ENCODE data around the gene EXOC3.

The EXOC3 gene

DNA sequence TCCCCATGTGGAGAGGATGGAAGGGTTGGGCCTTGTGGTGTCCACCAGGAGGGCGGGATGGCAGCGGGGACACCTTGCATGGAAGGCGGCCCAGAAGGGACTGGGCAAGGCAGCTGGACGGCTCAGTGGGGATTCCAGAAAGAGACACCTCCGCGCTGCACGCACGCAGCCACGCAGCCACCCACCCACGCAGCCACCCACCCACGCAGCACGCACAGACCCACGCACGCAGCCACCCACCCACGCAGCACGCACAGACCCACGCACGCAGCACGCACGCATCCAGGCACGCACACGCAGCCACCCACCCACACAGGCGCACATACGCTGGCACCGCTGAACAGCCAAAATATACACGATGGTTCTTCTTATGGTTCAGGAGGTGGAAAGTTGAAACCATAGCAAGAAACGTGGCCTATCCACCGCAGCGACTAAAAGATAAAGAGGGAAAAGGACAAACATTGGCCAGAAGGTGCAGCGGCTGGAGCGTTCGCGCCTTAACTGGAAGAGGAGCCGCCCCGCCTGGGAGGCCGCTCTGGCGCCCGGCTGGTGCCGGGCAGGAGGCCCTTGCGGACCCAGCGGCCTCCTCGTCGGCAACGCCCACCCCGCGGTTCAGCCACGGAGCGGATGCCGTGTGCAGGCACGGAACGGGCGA lies 22.2 kb upstream of the EXOC3 start:
- no peak for TF ChIP-seq CTCF (IDR thresholded peaks at IDR 0.05; ENCODE audit: low read depth, low read length)
- no peak overlapping the region for H3K27ac ChIP-seq

DNA sequence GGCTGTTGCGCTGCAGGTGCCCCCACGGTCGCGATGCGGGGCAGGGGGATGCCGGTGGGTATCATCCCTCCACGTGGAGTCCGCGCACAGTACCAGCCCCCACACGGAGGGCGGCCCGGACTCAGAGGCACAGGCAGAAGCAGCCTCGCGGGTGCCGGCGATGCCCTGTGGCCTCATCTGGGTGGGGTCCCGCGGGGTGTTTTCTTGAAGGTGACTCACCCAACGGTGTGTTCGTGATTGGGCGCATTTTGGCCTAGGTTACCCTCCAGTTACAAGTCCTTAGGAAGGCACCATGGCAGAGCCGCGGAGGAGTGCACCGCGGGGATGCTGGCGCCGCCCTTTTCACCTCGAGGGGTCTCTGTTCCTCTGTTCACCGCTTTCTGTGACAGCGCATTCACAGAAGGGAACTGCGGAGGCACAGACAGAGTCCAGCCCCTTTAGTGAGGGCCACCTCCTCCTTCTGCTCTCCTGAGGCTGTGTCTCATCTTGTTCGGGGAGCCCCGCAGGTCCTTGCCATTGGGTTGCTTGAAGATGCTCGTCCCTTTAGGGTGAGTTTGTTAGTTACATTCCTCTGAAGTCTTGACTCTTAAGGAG lies 21.6 kb upstream of the EXOC3 start:
- DNase-seq: no peak
- H3K27ac ChIP-seq: no peak overlapping the region
- TF ChIP-seq CTCF (IDR thresholded peaks at IDR 0.05; ENCODE audit: low read depth, low read length): no peak
- H3K36me3 ChIP-seq: no peaks in the 10 kb centered on the region
- no peaks in the 10 kb centered on the region for H3K27me3 ChIP-seq (ENCODE audit: insufficient read depth, low read depth, severe bottlenecking)
- no peak overlapping the region for H3K4me3 ChIP-seq (ENCODE audit: low read depth, low read length)
- no peaks in the 10 kb centered on the region for H3K9me3 ChIP-seq (ENCODE audit: severe bottlenecking)

More for the DNA sequence above, 22.2 kb upstream of the EXOC3 start:
- H3K27me3 ChIP-seq (ENCODE audit: insufficient read depth, low read depth, severe bottlenecking): no peaks in the 10 kb centered on the region
- no peaks in the 10 kb centered on the region for H3K9me3 ChIP-seq (ENCODE audit: severe bottlenecking)
- DNase-seq: no peak
- no peaks in the 10 kb centered on the region for H3K36me3 ChIP-seq
- H3K4me3 ChIP-seq (ENCODE audit: low read depth, low read length): no peak overlapping the region

- no peaks in the 10 kb centered on the region for H3K36me3 ChIP-seq
- no peak for DNase-seq
- no peak for TF ChIP-seq CTCF (IDR thresholded peaks at IDR 0.05; ENCODE audit: low read depth, low read length)
- no peaks in the 10 kb centered on the region for H3K27me3 ChIP-seq (ENCODE audit: insufficient read depth, low read depth, severe bottlenecking)
- H3K4me3 ChIP-seq (ENCODE audit: low read depth, low read length): no peak overlapping the region
- H3K27ac ChIP-seq: no peak overlapping the region
- H3K9me3 ChIP-seq (ENCODE audit: severe bottlenecking): no peaks in the 10 kb centered on the region
These were observed 21.1 kb upstream of the EXOC3 start for GRCh38 chr5:421901-422300.

DNA sequence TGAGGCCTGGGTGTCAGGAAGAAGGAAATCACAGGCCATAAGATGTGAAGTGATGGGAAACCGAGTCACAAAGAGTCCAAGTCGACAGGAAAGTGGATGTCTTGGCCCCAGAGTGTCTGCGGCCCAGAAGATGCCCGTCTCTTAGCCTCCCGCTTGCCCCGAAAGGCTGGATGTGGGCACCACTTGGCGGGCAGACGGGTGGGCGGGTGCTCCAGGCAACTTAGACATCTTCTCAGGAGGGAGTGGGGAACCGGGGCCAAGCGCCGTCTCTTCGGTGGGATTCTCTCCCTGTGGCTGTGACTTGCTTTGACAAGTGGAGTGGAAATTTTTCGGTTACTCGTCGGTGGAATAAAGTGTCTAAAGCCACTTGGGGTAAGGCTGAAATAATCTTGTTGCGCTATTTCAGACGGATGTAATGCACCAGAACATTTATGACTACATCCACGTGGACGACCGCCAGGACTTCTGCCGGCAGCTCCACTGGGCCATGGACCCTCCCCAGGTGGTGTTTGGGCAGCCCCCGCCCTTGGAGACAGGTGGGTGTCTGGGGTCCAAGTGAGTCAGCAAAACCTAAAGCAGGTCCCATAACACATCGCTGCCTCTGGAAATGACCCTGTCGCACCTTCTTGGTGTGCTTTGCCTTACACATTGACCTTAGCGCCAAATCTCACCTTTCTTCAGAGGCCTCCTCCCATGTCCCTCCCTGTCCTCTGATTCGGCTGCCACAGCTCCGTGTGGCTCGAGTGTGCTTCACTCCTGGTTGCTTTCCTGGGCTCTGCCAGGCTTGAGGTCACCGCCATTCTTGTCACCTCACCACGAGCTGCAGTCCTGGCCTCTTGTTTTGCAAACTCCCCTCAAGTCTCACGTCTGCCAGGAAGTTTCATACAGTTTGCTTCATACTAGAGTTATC lies 20.4 kb upstream of the EXOC3 start:
- no peak for TF ChIP-seq CTCF (IDR thresholded peaks at IDR 0.05; ENCODE audit: low read depth, low read length)
- Histone ChIP-seq H3K9me3 (ENCODE audit: severe bottlenecking) (no peaks in the 10 kb centered on the region), H3K4me3 (ENCODE audit: low read depth, low read length) (no peak overlapping the region), H3K36me3 (no peaks in the 10 kb centered on the region), H3K27me3 (ENCODE audit: insufficient read depth, low read depth, severe bottlenecking) (no peaks in the 10 kb centered on the region), H3K27ac (no peak overlapping the region)
- no peak for DNase-seq

DNA sequence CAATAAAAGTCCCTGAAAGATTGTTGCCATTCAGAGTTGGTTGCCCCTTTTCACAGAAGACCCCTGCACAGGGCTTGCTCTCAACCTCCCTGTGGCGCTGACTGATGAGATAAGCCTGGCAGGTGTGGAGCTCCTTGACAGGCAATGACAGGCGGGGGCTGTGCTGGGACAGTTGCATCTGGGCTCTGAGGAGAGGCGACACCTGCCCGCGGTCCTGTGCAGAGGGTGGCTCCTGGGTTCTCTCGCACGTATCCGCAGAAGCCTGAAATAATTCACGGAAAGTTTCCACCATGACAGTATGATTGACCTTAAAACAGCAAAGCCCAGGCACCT lies 19.8 kb upstream of the EXOC3 start:
- no peaks in the 10 kb centered on the region for H3K27me3 ChIP-seq (ENCODE audit: insufficient read depth, low read depth, severe bottlenecking)
- H3K9me3 ChIP-seq (ENCODE audit: severe bottlenecking): no peaks in the 10 kb centered on the region
- H3K36me3 ChIP-seq: no peaks in the 10 kb centered on the region
- H3K27ac ChIP-seq: no peak overlapping the region
- no peak overlapping the region for H3K4me3 ChIP-seq (ENCODE audit: low read depth, low read length)
- DNase-seq: no peak
- no peak for TF ChIP-seq CTCF (IDR thresholded peaks at IDR 0.05; ENCODE audit: low read depth, low read length)

All from WERI-Rb-1 (cell line).